Measurements from ENCODE around the gene NAA10.

Gene NAA10

DNA sequence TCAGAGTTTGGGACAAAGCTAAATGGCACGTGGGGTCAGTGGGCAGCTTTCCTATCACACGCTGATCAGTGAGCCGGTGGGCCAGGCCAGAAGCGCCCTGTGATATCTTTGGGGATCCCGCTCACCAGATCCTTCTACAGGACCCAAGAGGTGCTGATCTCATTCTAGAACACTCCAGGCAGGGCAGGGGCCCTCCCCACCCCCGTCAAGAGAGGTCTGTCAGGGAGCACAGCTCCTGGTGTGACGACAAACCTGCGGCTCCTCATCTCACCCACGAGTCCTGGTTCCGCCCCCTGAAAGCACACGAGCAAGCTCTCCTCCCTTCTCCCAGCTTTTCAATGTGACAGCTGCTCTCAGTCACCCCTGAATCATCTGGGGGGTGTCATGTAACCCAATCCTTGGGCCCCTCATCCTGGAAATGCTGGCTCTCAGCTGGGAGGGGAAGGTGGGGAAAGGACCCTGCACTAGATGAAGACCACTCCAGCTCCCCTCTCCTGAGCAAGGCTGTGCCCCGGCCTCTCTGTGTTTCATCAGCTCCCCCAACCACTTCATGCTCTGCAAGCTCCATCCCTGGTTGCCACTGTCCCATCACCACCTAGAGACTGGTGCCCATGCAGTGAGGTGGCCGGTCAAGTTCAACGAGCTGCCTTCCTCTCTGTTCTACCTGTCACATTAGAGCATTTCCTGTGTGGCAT lies 32.2 kb upstream of the NAA10 start:
- DNase-seq (ENCODE audit: low read depth) = no peak

DNA sequence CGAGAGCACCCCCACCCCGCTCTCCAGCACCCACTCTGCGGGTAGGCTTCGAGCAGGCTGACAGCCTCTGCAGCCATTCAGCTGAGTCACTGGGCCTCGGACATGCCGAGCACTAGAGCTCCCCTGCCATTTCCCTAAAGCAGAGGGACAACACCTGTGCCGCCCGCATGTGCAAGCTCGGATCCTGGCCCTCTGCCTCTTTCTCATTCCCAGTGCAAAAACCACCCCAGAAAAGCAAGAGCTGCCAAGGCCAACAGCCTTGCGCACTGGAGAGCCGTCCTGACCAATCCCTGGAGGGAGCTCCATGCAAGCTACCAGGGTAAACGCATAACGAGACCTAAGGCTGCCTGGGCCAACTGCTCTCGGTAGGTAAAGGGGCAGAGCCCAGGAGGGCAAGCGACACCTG lies 31.4 kb upstream of the NAA10 start:
- DNase-seq (ENCODE audit: low read depth) = no peak

DNA sequence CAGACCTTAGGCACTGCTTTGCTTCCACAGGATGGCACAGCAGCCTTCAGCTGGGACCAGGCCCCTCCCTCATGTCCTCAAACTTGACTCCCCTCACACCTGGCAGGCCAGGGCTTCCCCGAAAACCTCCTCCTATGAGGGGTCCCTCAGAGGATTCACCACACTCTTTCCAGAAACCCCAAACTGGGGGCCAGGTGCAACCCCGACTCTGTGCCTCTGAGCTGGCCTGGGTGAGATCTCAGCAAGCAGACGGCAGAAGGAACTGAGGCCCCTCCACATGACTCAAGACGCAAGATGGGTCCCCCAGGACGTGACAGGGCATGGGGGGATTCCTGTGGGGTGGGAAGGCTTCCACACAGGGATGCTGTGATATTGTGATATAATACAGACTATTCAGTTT lies 30.6 kb upstream of the NAA10 start:
- DNase-seq (ENCODE audit: low read depth) = no peak

DNA sequence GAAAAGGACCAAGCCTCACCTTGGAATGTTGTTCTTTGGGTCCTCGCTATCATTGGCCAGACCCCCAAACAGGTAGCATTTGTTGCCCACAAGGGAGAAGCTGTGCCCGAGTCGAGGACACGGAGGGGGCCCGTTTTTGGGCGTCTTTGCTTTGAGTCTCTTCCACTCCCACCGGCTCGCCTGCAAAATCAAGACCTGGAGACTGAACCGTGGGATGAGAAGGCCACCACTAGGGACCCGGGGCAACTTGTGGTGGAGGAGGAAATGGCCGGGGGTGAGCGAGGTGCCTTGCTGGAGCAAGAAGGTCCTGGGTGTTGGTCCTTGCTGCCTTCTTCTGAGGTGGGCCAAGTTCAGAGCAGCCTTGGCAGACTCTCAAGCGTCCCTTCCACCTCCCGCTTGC lies 29.3 kb upstream of the NAA10 start:
- no peak for DNase-seq (ENCODE audit: low read depth)

DNA sequence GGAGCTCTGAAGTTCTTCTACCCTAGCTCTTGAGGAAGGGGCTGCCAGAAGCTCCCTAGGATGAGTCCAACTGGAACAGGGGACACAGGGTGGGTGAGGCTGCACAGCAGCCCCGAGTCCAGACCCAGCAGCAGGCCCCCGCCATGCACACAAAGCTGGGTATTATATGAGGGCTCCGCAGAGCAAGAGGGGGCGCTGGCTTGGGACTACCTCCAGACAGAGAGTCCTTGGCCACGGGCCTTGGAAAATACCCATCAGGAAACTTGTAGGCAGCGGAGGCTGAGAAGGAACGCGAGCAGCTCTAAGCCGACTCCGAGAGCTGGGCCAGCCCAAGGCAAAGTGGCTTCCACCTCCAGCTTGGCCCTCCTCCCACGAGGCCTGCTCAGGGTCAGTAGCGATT lies 28.7 kb upstream of the NAA10 start:
- DNase-seq (ENCODE audit: low read depth) = no peak

DNA sequence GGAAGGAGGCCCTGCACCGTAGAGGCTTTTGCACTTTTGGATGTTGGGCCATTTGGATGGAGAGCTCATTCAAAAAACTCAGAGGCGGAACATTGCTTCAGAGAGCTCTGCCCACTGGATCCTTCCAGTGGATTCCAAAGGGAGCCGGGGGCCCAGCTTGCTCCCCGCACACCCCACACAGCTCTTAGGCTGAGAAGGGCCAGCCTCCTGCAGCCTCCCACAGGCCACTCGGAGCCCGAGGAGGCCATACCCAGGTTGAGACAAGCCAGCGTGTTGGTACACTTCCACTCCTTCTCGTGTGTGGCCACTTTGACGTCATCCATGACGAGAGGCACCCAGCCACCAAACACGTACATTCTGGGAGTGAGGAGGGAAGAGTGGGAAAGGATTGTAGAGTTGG lies 26.5 kb upstream of the NAA10 start:
- no peak for DNase-seq (ENCODE audit: low read depth)

DNA sequence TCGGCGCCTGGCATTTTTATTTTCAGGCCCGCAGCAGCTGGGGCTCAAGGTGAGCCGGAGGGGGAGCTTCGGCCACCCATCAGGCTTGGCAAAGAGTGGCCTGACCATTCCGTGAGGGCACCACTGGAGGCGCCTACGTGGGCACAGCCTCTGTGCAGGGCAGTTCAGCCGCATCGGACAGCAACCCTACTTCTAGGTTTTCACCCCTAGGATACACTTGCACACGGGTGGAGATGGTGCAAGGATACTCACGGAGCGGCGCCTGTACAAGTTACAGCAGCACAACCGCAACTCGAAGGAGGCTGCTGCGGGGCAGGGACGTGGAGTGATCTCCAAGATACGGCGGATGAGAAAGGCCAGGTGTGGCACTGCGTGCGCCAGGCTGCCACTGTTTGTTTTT lies 25.9 kb upstream of the NAA10 start:
- DNase-seq (ENCODE audit: low read depth) = no peak

DNA sequence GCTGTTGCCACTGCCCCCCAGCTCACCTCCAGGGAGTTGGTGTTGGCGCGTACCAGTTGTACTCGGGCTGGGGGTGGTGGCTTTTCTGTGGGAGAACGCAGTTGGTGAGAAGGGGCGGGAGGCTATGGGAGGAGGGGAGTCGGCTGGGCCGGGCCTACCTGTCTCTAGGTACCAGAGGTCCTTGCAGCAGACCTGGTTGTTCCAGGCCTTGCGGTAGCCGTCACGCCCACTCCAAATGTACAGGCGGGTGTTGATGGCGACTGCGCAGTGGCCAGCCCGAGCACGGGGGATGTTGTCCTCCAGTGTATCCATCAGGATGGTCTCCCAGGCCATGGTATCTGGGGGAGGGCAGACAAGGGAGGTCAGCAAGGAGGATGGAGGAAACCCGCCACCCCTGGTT lies 25.2 kb upstream of the NAA10 start:
- no peak for DNase-seq (ENCODE audit: low read depth)

DNA sequence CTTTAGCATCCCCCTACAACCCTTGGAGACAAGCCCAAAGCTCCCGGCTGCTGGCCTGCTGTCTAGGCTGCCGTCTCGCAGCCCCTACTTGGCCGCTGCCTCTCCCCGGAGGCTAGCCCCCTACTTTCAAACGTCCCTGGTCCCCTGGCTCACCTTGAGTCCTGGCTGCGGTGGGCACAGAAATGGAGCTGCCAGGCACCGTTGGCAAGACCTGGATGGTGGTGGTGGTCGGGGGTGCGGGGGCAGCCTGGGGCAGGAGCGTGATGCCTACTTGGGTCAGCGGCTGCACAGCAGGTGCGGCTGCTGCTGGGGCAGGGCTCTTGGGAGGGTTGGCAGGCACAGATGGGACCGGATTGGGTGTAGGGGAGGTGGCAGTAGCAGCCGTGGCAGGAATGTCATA lies 24.8 kb upstream of the NAA10 start:
- no peak for DNase-seq (ENCODE audit: low read depth)

DNA sequence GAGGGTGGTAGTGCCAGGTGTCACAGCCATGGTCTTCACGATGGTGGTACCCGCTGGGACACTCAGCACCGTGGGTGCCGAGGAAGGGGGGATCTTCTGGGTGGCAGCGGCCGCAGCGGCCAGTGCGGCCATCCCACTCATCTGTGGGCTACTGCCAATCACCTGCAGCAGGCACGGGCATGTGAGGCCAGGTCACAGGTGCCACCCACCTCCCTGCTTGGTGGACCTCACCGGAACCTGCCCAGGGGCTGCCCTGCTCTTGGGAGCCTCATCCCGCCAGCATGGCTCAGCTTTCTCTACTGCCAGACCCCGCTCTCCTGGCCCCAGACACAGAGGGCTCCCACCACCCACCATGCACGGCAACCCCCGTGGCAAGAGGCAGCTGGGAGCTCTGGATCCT lies 23.8 kb upstream of the NAA10 start:
- DNase-seq (ENCODE audit: low read depth) = no peak

DNA sequence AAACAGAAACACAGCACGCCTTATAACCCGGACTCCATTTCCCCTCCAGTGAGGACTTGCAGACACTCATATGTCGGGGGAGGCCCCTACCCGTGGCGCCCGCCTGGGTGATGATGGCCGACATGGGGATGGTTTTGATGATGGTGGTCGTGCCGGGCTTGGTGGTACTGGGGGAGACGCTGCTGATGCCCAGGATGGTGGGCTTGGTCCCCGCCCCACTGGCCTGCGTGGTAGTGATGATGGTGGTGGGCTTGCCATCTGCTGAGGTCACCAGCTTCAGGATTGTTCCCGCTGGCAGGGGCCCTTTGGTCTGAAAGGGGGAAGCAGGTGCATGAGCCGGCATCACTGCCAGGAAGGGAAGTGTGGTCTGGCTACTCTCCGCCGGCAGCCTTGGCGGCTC lies 22.4 kb upstream of the NAA10 start:
- no peak for DNase-seq (ENCODE audit: low read depth)

DNA sequence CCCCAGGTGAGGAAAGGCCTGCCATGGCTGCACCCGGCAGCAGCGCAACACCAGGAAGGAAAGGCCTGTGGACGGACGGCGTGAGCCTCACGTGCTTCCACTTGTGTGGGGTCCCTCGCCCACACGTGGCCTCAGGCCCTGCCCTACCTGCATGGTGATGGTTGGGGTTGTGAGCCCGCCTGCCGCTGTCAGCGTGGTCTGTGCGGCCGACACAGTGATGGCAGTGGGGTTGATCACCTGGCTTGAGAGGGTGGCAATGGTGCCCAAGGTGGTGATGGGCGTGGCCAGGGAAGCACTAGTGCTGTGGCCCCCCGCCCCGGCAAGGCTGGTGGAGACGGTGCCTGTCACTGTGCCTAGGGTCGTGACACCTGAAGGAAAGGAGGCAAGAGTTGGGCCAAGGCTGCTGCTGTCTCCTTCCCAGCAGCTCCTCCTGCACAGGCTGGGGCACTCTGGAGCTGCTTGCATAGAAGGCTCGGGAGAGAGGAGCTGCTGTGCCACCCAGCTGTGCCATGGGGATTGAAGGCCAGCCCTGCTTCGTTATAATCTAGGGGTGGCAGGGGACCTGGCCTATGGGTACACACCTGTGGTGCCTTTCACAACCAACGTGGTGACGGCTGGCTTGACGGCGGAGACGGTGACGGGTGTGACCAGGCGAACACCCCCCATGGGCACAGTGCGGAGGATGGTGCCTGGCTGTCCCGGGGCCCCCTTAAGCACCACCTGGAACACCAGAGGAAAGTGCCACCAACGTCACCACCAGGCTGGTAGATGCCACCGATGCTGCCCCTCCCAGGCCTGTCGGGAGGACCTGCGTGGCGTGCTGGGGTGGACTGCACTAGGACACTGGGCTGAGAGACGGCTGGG lies 21.4 kb upstream of the NAA10 start:
- DNase-seq (ENCODE audit: low read depth) = no peak

DNA sequence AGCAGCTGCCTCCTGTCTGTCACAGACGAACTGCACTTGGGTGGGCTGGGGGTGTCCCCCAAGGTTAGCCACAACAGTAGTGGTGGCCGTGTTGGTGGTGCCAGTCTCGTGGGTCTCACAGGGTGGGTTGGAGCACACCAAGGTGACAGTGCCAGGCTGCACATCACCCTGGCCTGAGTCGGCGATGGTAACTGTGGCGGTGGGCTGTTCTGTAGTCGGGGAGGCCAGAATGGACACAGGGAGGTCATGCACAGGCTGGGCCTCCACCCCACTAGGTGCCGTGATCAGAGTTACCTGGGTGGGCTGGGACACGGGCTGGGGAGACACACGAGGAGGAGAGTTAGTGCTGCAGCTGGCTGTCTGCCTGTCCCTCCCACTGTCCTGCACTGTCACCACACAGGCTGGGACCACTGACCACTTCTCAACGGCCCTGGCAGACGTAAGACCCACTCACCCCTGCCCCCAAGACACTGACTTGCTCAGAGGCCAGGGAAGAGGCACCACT lies 20.4 kb upstream of the NAA10 start:
- DNase-seq (ENCODE audit: low read depth) = no peak

DNA sequence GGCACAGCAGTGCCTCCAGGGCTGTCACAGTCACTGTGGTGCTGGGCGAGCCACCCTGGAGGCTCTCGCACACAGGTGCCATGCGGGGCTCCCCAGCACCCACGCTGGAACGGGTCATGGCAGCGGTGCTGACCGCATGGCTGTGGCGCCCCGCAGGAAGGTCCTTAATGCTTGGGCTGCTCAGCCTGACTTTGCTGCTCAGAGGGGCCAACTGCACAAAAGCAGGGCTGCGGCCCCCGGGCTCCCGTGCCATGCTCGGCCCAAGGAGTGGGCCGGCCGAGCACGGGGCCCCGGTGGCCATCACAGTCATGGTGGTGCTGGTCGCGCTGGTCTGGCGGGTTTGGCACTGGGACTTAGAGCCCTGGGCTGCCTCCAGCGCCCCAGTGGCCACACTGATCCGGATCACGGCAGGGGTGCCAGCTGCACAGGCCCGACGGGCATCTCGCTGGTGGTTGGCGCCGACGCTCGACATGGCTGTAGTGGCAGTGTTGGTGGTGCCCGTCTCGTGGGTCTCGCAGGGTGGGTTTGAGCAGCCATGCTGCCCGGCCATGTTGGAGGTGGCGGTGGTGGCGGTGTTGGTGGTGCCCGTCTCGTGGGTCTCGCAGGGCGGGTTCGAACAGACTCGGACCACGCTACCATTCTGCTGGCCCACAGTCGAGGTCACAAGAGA lies 19.9 kb upstream of the NAA10 start:
- DNase-seq (ENCODE audit: low read depth) = no peak

DNA sequence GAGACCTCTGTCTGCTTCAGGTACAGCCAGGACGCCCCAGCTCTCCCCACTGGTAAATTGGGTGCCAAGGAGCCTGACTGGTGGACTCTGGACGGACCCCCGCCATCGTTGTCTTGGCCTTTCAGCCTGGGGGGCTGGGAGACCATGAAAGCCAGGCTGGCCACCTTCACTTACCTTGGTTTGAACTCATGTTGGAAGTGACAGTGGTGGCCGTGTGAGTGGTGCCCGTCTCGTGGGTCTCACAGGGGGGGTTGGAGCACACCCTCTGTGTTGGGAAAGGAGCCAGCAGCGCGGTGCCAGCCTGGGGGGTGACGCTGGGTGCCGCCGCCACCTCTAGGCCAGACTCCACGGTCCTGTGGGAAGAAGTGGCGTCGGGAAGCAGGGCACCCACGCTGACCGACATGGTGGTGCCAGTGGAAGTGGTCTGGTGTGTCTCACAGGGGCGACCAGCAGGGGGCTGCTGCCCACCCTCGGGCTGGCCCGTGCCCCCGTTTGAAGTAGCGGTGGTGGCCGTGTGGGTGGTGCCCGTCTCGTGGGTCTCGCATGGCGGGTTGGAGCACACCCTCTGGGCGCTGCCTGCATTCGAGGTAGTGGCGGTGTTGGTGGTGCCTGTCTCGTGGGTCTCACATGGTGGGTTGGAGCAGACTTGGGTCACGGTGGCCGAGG lies 19.2 kb upstream of the NAA10 start:
- no peak for DNase-seq (ENCODE audit: low read depth)

DNA sequence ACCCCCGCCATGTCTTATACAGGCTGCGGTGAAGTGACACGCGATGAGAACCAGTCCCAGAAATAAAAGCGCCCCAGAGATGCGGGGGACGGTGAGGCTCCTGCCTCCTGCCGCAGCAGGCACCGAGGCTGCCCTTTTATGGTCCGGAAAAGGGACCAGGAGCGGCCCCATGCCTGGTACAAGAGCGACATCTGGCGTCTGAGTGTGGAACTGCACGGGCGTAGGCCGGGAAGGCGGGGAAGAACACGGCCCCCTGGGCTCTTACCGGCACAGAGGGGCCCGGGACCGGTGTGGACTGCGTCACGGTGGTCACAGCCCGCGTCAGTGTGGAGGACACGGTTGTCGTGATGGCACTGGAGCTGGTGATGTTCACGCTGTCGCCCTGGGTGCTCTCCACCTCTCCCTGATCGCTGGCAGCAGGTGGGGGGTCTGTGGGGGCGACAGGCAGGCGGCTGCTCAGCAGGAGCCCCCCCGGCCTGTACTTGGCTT lies 18.5 kb upstream of the NAA10 start:
- DNase-seq (ENCODE audit: low read depth) = no peak

DNA sequence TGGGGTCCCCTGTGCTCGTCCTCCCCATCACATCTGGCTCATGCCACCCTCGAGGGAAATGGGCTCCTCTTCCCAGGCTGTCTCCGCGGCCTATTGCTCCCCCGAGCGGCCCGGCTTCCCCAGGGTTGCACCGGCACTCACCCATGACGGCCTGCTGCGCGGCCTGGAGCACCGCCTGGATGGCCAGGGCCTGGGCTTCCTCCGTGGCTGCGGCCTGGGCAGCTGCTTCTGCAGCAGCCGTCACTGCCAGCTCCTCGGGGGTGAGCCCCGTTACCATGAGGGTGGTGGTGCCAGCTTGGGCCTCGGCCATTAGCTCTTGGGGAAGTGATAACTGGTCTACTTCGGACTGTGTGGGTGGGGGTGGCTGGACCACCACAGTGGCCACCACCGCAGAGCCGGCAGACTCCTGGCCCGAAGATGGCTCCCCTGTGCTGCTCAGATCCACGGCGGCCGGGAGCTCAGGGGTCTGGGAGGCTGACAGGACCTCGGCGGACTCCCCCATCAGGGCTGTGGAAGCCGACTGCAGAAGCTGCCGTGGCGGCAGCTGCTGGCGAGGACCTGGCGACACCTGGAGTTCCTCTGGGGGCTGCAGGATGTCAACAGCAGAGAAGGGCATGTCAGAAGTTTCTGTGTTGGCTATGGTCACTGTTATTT lies 17.7 kb upstream of the NAA10 start:
- DNase-seq (ENCODE audit: low read depth) = no peak

DNA sequence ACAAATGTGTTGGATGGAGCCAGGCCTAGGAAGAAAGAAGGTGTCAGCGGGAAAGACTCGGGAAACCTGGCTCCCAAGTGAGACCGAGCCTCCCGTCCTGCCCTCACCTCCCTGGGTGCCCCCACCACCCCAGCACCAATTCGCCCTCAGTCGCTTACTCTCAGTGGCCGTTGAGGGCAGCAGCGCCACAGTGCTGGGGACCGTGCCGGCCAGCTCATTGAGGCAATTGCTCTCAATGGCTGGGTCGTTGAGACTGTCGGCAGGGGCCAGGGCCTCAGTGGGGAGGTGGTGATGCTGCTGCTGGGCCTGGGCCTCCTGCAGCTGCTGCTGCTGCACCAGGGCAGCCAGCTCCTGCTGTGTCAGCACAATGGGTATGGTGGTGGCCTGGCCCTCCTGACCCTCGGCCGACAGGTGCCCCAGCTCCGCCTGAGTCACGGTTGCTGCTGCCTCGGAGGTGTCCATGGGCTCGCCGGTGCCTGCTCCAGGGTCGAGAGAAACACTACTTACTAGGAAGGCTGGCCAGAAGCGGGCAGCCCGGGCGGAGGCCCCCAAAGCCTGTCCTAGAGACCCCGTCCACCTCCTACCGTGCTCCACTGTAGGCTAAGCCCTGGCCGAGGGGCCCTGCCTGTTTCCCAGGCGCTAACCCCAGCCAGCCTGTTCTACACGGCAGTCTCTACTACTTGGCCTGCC lies 17.0 kb upstream of the NAA10 start:
- DNase-seq (ENCODE audit: low read depth) = no peak

DNA sequence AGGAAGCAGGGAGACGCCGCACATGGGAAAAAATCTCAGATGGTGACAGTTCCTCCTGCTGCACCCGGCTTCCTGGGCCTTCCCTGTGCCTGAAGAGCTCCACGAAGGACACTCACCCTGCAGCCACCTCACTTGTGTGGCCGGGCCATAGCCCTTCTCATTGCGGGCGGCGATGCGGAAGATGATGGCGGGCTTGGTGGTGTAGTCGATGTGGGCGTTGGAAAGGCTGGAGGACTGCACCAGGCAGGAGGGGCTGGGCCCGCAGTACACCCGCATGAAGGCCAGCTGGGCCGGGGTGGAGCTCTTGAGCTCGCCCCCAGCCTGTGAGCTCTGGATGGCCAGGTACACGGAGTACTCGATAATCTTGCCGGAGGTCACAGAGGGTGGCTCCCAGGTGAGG lies 15.3 kb upstream of the NAA10 start:
- no peak for DNase-seq (ENCODE audit: low read depth)

DNA sequence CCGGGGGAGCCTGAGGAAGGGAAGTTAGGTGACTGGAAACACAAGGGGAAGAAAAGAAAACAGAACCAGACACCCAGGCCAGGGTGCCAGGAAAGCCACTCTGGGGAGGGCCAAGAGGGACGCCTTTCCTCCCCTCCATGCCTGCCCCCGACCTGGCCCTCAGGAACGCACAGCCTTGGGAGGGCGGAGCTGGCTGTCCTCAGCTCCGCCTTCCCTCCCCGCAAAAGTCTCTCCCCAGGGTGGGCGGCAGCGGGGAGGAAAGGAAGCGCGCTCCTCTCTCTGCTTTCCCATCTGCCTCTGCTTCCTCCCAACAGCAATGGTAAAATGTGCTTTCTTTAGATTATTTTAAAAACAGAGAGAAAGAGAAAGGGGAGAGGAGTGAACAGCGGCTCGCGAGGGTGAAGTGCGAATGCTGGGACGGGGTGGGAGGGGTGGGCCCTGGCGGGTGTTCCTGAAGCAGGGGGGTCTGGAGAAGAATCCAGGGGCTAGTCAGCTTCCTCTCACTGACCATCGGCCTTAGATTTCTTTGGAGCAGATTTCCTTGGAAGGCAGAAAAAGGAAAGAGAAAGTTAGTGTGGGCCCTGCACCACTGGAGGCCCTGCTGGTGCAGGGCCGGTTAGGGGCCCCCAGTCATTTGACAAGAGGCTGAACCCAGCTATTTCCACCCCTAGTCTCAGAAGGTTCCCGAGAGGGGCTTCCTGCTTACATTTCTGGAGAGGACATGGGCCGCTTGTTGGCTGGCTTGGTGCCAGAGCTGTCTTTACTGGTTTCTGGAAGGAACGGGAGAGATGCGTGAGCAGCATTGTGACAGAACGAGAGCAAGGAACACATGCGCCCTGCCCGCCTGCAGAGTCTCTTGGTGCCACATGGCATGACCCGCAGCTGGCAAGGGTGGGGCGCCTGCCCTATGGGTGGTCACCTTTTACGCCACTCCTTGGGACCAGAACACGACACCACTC lies 14.3 kb upstream of the NAA10 start:
- no peak for DNase-seq (ENCODE audit: low read depth)
